IPS-NIHi7 (cell line): Measurements from ENCODE around the gene PNPLA1.

Experiments used
- DNase-seq: peaks from one replicate; pipeline ENCODE4 v3.0.0; 2012; ENCODE audit warnings: mixed read lengths; ENCODE audit errors: extremely low spot score

Gene PNPLA1

DNA sequence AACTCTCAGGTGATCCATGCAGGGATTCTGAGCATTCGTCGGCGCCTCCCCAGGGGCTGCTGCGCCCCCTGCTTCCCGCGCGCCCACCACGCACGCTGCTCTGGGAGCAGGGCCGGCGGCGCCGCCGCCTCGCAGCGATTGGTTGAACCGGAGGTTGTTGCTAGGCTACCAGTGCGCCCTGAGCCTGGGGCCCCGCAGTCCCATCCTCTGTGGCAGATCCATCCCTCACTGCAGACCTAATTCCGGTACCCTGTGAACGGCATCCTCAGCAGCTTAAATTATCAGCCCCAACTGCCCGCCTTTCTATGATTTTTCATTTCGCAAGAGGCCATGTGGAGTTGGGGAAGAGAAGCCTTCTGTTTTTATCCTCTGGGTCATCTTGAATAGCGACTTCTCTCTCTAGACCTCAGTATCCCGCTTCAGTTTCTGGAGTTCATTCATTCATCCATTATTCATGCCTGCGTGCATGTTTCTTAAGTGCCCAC, 15.4 kb downstream of the PNPLA1 start:
- DNase-seq: peak; percentile 90

- no peak for DNase-seq
Observed at GRCh38 chr6:36285797-36286196, 15.9 kb downstream of the PNPLA1 start.

DNA sequence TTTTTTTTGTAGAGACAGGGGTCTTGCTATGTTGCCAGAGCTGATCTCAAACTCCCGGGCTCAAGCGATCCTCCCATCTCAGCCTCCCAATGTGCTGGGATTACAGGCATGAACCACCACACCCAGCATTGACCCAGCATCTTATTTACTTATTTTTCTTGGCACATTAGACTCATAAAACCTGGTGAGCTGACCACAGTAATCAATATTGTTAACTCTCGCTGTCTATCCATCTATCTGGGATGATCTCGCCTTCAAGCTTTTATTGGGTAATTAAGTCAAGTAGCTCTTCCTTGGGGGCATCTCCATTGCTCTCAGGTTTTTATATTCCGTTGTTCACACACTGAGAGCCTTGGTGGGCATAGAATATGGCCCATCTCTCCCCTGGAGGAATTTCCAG, 17.0 kb downstream of the PNPLA1 start:
- DNase-seq: no peak

GRCh38 chr6:36289281-36289878, 19.5 kb downstream of the PNPLA1 start:
- DNase-seq: peak; percentile 45

DNA sequence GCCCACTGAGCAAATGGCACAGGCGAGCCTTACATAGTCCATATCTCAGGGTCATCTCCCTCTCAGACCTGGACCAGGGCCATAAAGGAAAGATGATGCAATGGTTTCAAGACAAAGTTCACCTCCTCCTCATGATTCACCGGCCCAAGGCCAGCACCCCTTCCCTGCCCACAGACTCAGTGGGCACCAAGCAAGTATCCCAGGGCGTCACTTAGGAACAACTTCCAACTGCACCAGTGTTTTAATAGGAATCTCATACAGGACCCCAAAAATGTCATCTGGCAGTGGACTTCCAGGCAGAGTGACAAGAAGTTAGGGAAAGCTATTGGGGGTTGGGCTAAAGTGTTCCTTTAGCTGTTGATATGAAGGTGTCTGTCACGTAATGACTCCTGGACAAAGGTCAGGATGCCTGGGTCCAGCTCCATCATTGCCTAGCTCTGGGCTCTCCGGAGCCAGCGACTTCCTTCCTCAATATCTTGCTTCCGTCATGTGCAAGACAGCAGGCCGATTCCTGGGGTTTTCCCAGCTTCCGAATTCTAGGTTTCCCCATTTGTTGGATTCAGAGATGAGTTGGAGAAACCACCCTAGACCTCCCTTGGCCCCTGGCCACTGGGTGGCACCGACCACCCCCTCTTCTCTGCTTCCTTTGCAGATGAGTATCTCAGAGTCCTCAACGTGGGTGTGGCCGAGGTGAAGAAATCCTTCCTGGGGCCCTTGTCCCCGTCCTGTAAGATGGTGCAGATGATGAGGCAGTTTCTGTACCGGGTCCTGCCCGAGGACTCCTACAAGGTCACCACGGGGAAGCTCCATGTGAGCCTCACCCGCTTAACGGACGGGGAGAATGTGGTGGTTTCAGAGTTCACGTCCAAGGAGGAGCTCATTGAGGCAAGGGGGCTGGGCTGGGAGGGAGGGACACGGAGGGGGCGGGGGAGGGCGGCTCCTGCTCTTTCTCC, 21.1 kb downstream of the PNPLA1 start:
- DNase-seq: no peak

DNA sequence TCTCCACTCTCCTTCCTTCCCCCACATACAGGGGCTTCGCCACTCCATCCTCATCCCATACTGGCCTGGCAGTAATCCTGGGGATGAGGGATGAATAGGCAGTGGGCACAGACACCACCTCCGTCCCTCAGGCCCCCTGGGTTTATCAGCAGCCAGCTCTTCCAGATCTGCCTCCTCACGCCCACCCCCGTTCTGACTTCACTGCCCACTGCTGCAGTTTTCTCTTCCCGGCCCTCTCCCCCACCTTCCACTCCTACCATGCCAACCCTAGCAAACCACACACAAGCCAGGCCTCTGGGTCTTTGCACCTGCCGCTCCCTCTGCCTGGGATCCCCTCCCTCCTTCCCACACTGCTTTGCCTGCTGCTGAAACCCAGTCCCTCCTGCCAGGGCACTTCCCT, 22.3 kb downstream of the PNPLA1 start:
- DNase-seq: no peak

- DNase-seq: no peak
Observed at GRCh38 chr6:36296240-36296639, 26.4 kb downstream of the PNPLA1 start.

DNA sequence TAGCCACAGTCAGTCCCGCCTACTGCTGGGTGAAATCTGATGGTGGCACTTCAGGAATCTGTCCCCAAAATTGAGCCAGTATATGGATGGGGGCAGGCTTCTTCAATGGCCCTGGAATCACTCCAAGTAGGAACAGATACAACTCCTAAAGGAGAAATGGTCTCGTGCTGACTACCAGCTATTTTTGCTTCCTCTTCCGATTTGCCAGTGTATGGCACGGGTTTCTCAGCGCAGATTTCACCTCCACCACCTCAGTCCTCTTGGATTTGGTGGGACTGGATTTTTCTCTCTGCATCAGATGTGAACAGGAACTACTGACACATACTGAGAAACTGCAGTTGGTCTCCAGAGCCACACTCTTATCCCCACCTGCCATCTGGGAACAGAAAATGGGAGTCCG, 27.2 kb downstream of the PNPLA1 start:
- DNase-seq: no peak

- DNase-seq: no peak
Observed at GRCh38 chr6:36297511-36297910, 27.7 kb downstream of the PNPLA1 start.

DNA sequence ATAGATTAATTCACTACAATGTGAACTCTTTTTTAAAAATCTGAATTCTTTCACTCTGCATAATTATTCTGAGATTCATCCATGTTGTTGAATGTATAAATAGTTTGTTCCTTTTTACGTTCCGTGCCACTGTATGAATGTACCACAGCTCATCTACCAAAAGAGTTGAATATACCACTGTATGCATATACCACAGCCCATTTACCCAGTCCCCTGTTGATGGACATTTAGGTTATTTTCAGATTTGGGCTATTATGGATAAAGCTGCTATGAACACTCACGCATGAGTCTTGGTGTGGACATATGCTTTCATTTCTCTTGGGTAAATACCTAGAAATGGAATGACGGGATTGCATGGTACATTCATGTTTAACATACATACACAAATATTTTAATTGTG, 28.2 kb downstream of the PNPLA1 start:
- no peak for DNase-seq

GRCh38 chr6:36301085-36301658, 31.3 kb downstream of the PNPLA1 start:
- DNase-seq: no peak

DNA sequence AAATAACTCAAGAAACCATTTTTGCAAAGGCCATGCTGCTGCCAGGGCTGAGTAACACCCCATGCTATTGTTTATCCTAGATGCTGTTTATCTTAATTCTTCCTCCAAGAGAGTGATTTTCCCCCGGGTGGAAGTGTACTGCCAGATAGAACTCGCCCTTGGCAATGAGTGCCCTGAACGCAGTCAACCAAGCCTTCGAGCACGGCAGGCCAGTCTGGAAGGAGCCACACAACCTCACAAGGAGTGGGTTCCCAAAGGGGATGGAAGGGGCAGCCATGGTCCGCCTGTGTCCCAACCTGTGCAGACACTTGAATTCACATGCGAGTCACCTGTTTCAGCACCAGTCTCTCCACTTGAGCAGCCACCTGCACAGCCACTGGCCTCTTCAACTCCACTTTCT, 31.9 kb downstream of the PNPLA1 start:
- DNase-seq: no peak

- DNase-seq: peak; percentile 88
Observed at GRCh38 chr6:36302227-36302976, 32.5 kb downstream of the PNPLA1 start.

DNA sequence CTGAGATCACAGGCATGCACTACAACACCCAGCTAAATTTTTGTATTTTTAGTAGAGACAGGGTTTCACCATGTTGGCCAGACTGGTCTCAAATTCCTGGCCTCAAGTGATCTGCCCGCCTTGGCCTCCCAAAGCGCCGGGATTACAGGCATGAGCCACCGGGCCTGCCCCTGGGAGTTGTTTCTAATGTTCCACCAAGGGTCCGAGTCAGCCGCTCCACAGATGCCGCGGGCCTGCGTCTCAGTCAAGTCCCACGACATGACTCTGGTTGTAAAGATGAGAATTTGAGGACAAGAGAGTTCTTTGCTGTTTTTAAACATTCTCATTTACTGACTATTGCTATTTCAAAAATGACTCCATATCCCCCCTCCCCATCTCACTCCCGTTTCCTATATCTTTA, 36.0 kb downstream of the PNPLA1 start:
- DNase-seq: no peak

DNA sequence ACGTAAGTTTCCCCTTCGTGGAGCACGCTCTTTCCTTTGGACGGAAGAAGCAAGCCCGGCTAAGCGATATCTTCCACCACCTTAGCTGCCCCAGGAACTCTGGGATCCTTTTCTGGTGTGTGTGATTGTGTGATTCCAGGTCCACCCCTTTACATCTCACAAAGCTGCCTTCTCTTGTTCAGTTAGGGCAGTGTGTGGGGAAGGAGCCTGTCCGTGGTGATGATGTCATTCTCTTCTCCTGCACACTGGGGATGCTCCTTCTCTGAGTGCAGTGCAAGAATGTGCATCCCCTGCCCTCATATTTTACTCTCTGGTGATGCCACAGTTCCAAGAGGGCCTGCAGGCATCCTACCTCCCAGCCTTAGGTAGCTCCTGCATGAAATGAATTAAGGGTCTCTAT, 36.5 kb downstream of the PNPLA1 start:
- DNase-seq: no peak

DNA sequence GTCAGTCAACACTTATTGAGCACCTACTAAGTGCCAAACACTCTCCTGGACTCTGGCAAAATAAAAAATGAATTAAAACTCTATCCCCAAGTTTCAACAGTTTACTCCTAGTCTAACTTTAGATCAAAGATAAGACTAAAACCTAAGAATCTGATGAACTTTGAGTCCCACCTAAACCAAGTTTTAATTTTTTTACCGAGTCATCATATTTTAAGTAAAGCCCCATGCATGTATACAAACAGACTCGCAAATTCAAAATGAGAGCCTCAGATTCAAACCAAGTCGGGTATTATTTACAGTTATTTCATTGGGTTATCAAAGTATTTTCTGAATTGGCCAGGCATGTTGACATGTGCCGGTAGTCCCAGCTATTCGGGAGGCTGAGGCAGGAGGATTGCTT, 38.7 kb downstream of the PNPLA1 start:
- DNase-seq: no peak

- no peak for DNase-seq
Observed at GRCh38 chr6:36309203-36309602, 39.3 kb downstream of the PNPLA1 start.

DNA sequence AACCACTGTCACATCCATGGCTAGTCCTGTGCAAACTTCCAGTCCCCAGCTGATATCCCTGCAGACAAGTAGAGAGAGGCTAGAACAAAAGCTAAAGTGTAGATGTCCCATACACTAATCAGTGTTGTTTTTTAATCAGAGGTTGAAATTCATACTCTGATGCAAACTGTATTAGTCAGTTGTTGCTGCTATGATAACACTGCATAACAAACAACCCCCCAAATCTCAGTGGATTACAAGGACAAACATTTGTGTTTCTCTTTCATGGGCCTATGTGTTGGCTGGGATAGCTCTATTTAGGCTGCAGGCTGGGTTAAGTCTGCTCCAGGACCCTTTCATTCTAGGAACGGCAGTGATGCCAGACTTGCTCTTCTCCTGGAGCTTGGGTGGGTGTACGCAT, 40.0 kb downstream of the PNPLA1 start:
- DNase-seq: no peak

DNA sequence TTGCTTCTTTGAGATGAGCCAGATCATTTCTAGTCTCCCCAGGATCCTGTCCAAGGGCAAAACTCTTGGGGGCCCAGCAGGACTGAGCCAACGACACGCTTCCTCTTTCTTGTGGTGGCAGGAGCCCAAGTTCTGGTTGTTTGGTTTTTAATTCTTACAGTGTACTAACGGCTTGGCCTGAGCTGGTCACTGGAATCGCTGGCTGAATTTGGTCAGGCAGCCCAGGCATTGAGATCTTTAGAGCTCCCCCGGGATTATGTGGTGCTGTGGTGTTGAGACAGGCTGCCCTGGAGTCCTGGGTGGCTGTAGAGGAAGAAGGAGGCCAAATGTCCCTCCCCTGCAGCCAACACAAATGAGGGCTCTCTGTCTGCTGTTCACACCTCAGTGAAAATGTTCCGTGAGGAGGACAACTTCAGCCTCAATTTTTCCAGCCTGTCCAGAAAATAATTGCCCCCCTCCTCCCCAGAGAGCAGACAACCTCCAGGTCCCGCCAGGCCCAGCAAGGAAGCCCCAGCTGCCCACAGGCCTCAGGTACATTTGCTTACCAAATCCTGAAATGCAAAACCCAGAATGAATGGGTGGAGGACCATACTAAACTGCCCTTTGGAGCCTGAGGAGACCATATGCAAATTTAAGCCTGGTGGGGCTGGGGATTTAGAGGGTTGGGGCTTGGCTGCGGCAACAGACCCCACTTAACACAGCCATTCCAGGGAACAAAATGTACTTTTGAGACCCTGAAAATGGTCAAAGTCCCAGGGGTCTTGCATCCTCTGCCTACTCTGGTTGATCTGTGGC, 43.2 kb downstream of the PNPLA1 start:
- DNase-seq: no peak

GRCh38 chr6:36313649-36313936, 43.7 kb downstream of the PNPLA1 start:
- DNase-seq: no peak

GRCh38 chr6:36314221-36315014, 44.6 kb downstream of the PNPLA1 start:
- DNase-seq: peak; percentile 73
